DND-41 (cell line): Measurements from ENCODE around the gene AGAP1.

ENCODE experiments used
- ATAC-seq: fragments of 200-7000 bp; cut with Tn5 transposase; 3 replicates; pipeline ENCODE4 v1.9.1; 2021; ENCODE audit warnings: low read depth; ENCODE audit not compliant: insufficient read depth
- DNase-seq: peaks from one replicate; pipeline ENCODE4 v3.0.0-alpha.2; 2020
- H2AFZ ChIP-seq: 2 replicates; pipeline ENCODE4 v1.6.0; 2012; ENCODE audit warnings: low read depth, low read length
- H3K27ac ChIP-seq: 2 replicates; pipeline ENCODE4 v1.5.1; 2012; ENCODE audit warnings: low read length, inconsistent platforms
- H3K27me3 ChIP-seq: fragments of 200-600 bp; sonication (generic); 2 replicates; pipeline ENCODE4 v1.6.0; 2012; ENCODE audit warnings: low read length, mild to moderate bottlenecking, inconsistent platforms; ENCODE audit not compliant: insufficient read depth, poor library complexity
- H3K36me3 ChIP-seq: 2 replicates; pipeline ENCODE4 v1.5.1; 2012; ENCODE audit warnings: low read length, inconsistent platforms; ENCODE audit not compliant: insufficient read depth
- H3K4me1 ChIP-seq: 2 replicates; pipeline ENCODE4 v1.5.1; 2012; ENCODE audit warnings: mild to moderate bottlenecking, low read length; ENCODE audit not compliant: insufficient read depth
- H3K4me2 ChIP-seq: 2 replicates; pipeline ENCODE4 v1.6.0; 2012; ENCODE audit warnings: mild to moderate bottlenecking, moderate library complexity, low read length, inconsistent platforms; ENCODE audit not compliant: insufficient read depth
- H3K4me3 ChIP-seq, 2 experiments: fragments of 200-600 bp in 1 of 2; shearing (Covaris generic) in 1 of 2; 2 replicates each; pipeline ENCODE4 v1.5.1; 2012 to 2016; ENCODE audit warnings: inconsistent platforms in 2 of 2, low read length in 2 of 2, mild to moderate bottlenecking in 2 of 2, low read depth in 1 of 2, moderate library complexity in 1 of 2
- H3K79me2 ChIP-seq: 2 replicates; pipeline ENCODE4 v1.6.0; 2012; ENCODE audit warnings: low read length, inconsistent platforms; ENCODE audit not compliant: insufficient read depth
- H3K9ac ChIP-seq: 2 replicates; pipeline ENCODE4 v1.6.0; 2012; ENCODE audit warnings: low read depth, mild to moderate bottlenecking, inconsistent platforms, low read length, moderate library complexity
- H3K9me3 ChIP-seq: 2 replicates; pipeline ENCODE4 v1.5.1; 2012; ENCODE audit warnings: low read length, moderate library complexity, mild to moderate bottlenecking, inconsistent platforms; ENCODE audit not compliant: insufficient read depth, severe bottlenecking
- H4K20me1 ChIP-seq: 2 replicates; pipeline ENCODE4 v1.6.0; 2012; ENCODE audit warnings: low read length; ENCODE audit not compliant: insufficient read depth
- EZH2 ChIP-seq: IDR thresholded peaks from 3 replicates; pipeline ENCODE4 v1.6.1; 2012; ENCODE audit warnings: borderline replicate concordance, low read depth, mild to moderate bottlenecking, moderate library complexity, low read length, inconsistent platforms; ENCODE audit not compliant: severe bottlenecking
- TF ChIP-seq, protein P1 (sequence below): IDR thresholded peaks from 2 replicates; pipeline ENCODE4 v1.5.1; 2012; ENCODE audit warnings: borderline replicate concordance, low read length, moderate library complexity, mild to moderate bottlenecking; ENCODE audit not compliant: poor library complexity, severe bottlenecking; ENCODE audit errors: extremely low read depth

AGAP1 gene

DNA sequence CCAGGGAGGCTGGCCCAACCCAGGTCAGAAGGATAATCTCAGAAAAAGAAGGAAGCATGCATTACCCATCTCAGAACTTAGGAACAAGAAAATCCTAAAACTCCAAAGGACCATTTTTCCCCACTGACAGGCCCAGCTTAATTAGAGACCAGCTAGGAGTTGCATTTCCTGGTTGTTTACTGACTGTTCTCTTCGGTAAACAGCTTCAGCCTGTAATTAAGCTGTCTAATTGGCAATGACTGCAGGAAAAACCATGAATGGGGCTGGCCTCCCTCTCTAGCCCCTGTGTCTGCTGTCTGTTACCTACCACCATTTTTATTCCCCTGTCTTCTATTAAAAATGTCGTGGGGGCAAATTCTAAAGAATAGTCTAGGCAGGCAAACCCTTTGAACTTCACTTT is 146.5 kb downstream of the AGAP1 start:
- H3K27me3 ChIP-seq = peaks cover 18% of the 10 kb centered on the region
- H3K4me2 ChIP-seq = no peak overlapping the region
- ATAC-seq (no peak), DNase-seq (no peak)
- H4K20me1 ChIP-seq = no peaks in the 10 kb centered on the region
- no peaks in the 10 kb centered on the region for H3K79me2 ChIP-seq
- H3K36me3 ChIP-seq = no peaks in the 10 kb centered on the region
- TF ChIP-seq, protein P1, sequence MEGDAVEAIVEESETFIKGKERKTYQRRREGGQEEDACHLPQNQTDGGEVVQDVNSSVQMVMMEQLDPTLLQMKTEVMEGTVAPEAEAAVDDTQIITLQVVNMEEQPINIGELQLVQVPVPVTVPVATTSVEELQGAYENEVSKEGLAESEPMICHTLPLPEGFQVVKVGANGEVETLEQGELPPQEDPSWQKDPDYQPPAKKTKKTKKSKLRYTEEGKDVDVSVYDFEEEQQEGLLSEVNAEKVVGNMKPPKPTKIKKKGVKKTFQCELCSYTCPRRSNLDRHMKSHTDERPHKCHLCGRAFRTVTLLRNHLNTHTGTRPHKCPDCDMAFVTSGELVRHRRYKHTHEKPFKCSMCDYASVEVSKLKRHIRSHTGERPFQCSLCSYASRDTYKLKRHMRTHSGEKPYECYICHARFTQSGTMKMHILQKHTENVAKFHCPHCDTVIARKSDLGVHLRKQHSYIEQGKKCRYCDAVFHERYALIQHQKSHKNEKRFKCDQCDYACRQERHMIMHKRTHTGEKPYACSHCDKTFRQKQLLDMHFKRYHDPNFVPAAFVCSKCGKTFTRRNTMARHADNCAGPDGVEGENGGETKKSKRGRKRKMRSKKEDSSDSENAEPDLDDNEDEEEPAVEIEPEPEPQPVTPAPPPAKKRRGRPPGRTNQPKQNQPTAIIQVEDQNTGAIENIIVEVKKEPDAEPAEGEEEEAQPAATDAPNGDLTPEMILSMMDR = no peak
- no peak for TF ChIP-seq EZH2
- no peaks in the 10 kb centered on the region for H3K4me1 ChIP-seq
- H3K9ac ChIP-seq = no peak overlapping the region
- no peak overlapping the region for H3K4me3 ChIP-seq
- no peaks in the 10 kb centered on the region for H3K9me3 ChIP-seq
- H3K27ac ChIP-seq = no peak overlapping the region
- no peak overlapping the region for H2AFZ ChIP-seq

DNA sequence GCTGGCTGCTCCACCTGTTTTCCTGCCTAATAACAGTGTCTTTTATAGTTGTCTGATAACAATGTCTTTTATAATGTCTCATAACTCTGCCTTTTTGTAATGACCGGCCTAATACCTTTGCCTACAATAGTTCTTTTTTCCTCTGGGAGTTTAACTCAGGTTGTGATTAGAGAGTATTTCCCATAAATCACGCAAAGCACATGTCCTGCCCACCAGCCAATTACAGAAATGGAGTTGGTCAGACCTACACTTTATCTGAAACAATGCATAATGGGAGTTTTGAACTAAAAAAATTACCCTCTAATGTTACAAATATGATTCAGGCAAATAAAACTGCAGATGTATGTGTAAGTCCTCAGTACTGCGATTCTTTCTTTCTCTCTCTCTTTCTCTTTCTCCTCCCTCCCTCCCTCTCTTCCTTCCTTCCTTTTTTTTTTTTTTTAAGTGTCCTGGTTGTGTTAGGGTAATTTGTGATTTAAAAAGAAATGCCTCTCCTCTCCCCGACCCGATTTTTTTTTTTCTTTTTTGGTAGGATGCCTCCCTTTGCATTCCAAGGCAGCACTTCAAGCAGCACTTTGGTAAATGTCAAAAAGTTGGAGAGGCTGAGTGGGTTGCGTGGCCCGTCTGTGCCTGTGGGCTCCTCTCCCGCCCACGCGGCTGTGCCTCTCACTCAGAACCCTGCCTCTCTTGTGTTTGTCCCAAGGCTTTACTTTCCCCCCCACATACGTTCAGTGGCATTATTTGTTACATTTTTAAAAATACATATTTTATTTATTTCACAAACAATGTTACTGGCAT is 147.3 kb downstream of the AGAP1 start:
- Histone ChIP-seq H2AFZ (no peak overlapping the region), H3K4me2 (no peak overlapping the region), H3K4me3 (no peak overlapping the region), H3K9me3 (no peaks in the 10 kb centered on the region), H3K27me3 (peaks cover 18% of the 10 kb centered on the region), H3K27ac (no peak overlapping the region), H4K20me1 (no peaks in the 10 kb centered on the region), H3K79me2 (no peaks in the 10 kb centered on the region), H3K4me1 (no peaks in the 10 kb centered on the region), H3K9ac (no peak overlapping the region), H3K36me3 (no peaks in the 10 kb centered on the region)
- no peak for DNase-seq
- TF ChIP-seq, protein P1 = no peak
- no peak for TF ChIP-seq EZH2
- ATAC-seq = no peak

DNA sequence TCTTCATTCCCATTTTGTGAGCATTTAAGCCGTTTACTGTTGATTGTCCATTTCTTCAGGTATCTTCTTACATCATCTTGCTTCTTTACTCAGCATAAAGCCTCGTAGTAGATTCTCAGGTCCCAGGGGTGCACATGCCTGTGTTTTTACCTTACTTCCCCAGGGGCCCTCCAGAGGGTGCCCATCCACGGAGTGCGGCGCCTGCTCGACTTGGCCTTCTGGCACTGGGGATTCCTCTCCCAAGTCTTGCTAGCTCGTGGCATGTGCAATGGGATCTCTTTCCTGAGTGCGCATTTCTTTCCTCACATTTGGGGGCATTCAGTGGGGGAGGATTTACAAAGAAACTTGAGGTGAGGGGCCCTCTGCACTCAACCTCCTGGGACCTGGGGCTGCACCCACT is 148.1 kb downstream of the AGAP1 start:
- DNase-seq (no peak), ATAC-seq (no peak)
- H3K27ac ChIP-seq = no peak overlapping the region
- H3K4me3 ChIP-seq = no peak overlapping the region
- H3K9ac ChIP-seq = no peak overlapping the region
- H3K36me3 ChIP-seq = no peaks in the 10 kb centered on the region
- H3K4me1 ChIP-seq = no peaks in the 10 kb centered on the region
- H3K79me2 ChIP-seq = no peaks in the 10 kb centered on the region
- no peak overlapping the region for H2AFZ ChIP-seq
- H3K27me3 ChIP-seq = peaks cover 18% of the 10 kb centered on the region
- H4K20me1 ChIP-seq = no peaks in the 10 kb centered on the region
- H3K9me3 ChIP-seq = no peaks in the 10 kb centered on the region
- no peak overlapping the region for H3K4me2 ChIP-seq
- TF ChIP-seq, protein P1 = no peak
- TF ChIP-seq EZH2 = no peak
